HG03442 (cell line): Measurements from ENCODE around the gene ADAM10.

Source experiments
- ATAC-seq: cut with Tn5 transposase; IDR thresholded peaks from one replicate; pipeline ENCODE4 v1.9.1; 2021; ENCODE audit warnings: mild to moderate bottlenecking, moderate library complexity; ENCODE audit not compliant: unreplicated experiment

Gene ADAM10

GRCh38 chr15:58716027-58716426 lies 33.5 kb downstream of the ADAM10 start:
- ATAC-seq = no peak

- ATAC-seq = no peak
Measured at GRCh38 chr15:58715266-58715917, 34.1 kb downstream of the ADAM10 start.

- ATAC-seq = no peak
Measured at GRCh38 chr15:58710701-58711100, 38.8 kb downstream of the ADAM10 start.

DNA sequence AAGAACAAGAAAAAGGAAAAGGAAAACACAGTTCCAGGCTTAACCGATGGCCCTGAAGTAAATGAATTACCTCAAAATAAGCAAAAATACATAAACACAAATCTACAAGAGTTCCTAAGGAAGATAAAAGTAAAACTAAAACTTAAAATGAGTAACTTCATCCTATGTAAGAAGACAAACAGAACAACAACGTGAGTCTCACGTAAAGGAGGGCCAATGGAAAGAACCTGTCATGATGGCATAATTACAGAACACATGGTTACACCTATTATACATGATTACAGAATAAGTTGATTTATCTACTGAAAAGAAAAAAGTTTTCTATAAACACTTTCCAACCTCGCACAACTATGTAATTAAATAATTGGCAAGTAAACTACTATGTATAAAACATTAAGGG lies 42.1 kb downstream of the ADAM10 start:
- ATAC-seq = no peak

GRCh38 chr15:58705105-58705504 lies 44.4 kb downstream of the ADAM10 start:
- no peak for ATAC-seq

DNA sequence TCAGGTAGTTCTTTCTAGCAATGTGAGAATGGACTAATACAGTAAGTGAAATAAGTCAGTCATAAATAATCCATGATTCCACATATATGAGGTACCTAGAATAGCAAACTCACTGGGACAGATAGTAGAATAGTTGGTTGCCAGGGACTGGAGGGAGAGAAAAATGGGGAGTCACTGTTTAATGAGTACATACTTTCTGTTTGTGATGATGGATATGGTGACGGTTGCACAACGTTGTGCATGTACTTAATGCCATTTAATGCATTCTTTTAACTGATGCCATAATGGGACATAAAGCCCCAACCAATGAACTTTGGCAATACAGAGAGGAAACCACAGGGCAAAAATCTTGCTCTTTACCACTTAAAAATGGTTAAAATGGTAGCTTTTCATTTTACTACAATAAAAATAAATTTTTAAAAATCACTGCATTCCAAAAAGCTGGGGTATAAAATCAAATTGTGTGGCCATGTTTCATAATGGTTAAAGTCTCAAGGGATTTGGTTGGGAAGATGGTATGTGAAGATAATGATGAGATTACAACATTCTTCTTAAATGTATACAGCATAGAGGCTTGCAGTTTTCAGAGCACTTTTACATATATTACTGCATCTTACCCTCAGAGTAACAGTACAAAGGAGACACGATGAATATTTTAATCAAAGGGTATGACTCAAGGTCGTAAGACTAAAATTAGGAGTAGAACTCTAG lies 45.2 kb downstream of the ADAM10 start:
- no peak for ATAC-seq

GRCh38 chr15:58703610-58704009 lies 45.9 kb downstream of the ADAM10 start:
- no peak for ATAC-seq

DNA sequence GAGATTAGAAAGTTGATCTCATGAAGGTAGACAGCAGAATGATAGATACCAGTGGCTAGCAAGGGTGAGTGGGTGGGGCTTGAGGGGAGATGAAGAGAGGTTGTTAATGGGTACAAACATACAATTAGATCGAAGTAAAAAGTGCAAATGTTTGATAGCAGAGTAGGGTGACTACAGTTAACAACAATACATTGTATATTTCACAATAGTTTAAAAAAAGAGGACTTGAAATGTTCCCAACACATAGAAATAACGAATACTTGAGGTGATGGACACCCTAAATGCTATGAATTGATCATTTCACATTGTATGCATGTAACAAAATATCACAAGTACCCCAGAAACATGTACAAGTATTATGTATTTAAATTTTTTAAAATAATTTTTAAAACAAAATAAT lies 47.3 kb downstream of the ADAM10 start:
- no peak for ATAC-seq

- no peak for ATAC-seq
Measured at GRCh38 chr15:58701376-58701775, 48.1 kb downstream of the ADAM10 start.

- no peak for ATAC-seq
Measured at GRCh38 chr15:58699769-58700168, 49.7 kb downstream of the ADAM10 start.

- ATAC-seq = no peak
Measured at GRCh38 chr15:58698887-58699641, 50.4 kb downstream of the ADAM10 start.

DNA sequence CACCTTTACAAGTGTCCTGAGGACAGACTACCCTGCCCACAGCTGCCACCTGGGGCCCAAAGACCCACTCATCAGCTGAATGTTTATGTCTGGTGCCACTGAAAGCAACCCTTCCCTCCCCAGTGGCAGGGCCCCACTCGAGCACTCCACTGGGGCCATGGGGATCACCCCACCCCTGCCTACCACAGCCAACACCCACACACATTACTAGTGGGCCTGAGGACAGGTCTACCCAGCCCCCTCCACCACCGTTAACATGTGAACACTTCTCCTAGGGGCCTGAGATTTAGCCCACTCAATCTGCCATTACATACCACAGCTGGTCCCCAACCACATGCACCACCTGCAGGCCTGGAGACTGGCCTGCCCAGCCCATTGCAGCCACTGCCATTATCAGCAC lies 52.3 kb downstream of the ADAM10 start:
- ATAC-seq = no peak

GRCh38 chr15:58696738-58697137 lies 52.8 kb downstream of the ADAM10 start:
- ATAC-seq = no peak

DNA sequence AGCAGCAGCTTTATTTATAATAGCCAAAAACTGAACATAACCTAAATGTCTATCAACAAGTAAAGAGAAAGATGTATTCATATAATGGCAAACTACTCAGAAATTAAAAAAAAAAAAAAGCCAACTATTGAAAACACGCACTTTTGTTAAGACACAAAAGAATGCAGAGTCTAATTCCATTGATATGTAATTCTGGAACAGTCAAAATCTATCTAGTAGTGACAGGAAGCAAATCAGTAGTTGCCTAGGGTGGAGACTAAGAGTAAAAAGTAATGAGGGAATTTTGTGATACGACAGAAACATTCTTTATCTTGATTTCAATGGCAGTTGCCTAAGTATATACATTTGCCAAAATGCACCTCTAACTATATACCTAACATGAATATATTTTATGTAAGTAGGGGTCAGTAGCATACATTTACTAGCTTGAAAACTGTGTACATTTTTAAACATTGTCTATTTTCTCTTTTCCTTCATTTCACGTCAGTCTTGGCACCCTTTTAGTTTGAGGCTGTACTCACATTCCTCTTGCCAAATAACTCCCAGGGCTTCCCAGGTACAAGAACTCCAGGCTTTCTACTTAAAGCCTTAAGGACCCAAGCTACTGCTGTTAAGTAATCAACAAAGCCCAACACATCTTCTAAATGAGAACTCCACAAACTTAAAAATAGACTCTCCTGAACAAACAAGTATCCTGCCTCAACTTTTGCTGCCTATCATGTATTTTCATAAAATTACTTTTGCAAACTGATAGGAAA lies 54.7 kb downstream of the ADAM10 start:
- no peak for ATAC-seq

- no peak for ATAC-seq
Measured at GRCh38 chr15:58690703-58691102, 58.8 kb downstream of the ADAM10 start.

- no peak for ATAC-seq
Measured at GRCh38 chr15:58689646-58690045, 59.9 kb downstream of the ADAM10 start.

DNA sequence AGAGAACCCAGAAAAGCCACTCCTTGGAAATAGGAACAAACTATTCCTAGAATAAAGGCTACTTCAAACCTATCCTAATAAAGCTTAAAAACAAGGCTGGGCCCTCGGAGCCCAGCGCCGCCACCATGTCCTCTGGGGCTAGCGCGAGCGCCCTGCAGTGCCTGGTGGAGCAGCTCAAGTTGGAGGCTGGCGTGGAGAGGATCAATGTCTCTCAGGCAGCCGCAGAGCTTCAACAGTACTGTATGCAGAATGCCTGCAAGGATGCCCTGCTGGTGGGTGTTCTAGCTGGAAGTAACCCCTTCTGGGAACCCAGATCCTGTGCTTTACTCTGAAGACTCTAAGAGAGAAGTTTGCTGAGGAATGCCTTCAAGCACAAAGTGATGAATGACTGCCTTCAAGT lies 63.2 kb downstream of the ADAM10 start:
- ATAC-seq = no peak

DNA sequence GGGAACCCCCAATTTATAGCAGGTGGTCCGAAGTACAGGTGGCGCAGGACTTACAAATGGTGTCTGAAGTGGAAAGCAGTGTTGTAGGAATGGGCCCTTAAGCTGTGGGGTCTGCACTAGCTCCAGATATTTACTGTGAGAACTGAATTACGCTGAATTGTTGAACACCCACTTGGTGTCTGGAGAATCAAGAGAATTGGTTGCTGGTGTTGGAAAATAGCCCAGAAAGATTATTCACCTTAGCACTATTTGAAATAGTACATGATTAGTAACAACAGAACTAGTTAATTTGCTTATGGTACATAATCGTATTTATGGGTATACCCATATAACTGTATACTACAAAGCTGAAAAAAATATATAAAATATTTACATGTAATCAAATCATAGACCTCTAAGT lies 64.8 kb downstream of the ADAM10 start:
- no peak for ATAC-seq

- no peak for ATAC-seq
Measured at GRCh38 chr15:58684036-58684710, 65.3 kb downstream of the ADAM10 start.

- ATAC-seq = no peak
Measured at GRCh38 chr15:58682234-58682633, 67.3 kb downstream of the ADAM10 start.

DNA sequence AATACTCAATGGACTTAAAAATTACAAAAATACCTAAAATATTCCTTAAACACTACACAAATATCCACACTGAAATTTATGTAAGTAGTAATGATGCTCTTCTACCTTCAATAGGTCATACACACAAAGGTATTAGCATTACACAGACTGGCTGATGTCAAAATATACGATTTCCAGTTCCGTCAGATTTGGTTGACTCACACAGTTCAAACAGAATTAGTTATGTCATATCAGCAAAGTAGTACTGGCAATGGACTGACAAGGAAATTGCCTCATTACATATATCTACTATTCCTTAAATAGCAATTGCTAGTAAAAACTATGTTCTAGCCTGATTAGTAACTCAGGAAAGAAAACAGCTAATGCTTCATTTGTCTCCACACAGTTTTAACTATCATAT lies 70.8 kb downstream of the ADAM10 start:
- no peak for ATAC-seq
